Limb (tissue), 2 donors: ENCODE data around the gene LRR1.
A peak's percentile ranks its signal among the peaks of the same experiment; 100 is the strongest.

ENCODE experiments used
- DNase-seq, 2 donors: peaks; one replicate each; pipeline ENCODE4 v3.0.0-alpha.2; 2016; ENCODE audit errors: extremely low spot score in 2 of 2

Gene LRR1, protein sequence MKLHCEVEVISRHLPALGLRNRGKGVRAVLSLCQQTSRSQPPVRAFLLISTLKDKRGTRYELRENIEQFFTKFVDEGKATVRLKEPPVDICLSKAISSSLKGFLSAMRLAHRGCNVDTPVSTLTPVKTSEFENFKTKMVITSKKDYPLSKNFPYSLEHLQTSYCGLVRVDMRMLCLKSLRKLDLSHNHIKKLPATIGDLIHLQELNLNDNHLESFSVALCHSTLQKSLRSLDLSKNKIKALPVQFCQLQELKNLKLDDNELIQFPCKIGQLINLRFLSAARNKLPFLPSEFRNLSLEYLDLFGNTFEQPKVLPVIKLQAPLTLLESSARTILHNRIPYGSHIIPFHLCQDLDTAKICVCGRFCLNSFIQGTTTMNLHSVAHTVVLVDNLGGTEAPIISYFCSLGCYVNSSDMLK

DNA sequence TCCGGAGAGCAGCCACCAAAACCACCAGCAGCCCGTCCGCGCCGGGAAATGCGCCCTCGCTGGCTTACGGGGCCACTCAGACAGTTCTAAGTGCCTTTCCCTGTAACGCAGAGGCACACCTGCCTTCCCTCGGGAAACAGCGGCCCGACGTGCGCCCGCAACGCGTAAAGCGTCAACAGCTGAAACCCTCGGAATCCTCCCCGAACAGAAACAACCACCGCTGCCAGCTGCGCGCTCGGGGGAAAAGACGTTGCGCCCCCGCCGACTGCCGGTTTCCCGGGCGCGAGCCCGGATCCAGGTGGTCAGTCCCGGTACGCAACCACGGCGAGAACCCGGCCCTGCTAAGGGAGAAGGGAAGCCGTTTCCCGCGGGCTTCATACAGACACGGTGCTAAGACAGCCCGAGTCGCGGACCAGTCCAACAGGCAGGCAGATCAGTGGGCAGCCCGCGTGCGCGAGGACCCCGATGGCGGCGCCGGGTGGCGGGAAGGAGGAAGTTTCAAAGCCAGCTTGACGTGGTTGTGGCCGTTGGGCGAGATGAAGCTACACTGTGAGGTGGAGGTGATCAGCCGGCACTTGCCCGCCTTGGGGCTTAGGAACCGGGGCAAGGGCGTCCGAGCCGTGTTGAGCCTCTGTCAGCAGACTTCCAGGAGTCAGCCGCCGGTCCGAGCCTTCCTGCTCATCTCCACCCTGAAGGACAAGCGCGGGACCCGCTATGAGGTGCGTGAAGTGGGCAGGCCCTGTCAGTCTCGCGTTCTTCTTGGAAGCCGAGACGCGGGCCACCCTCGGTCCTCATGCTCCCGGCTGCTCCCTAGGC, at the start of gene LRR1:
LRR1 (plus strand) TSS at position 456 of the 816 bp plus-strand sequence; CDS start at position 537, 81 bp downstream.
- DNase-seq = peak; percentile 89 to 95

DNA sequence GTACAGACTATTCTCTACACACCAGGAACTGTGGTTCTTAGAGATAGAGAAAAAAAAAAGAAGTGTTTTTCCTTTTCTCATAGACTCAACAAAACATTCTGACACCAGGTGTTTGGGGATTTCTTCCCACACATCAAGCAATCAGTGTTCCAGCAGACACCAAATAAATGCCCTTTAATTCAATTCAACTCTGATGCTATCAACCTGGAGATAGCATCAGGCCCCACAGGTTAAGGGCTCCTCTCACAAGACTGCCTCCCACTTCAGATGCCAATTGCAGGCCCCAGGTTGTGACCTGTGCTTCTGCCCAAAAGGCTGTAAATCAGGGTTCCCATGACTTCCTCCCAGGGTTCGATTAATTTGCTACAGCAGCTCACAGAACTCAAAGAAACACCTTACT, 49.3 kb upstream of the LRR1 start:
- no peak for DNase-seq

DNA sequence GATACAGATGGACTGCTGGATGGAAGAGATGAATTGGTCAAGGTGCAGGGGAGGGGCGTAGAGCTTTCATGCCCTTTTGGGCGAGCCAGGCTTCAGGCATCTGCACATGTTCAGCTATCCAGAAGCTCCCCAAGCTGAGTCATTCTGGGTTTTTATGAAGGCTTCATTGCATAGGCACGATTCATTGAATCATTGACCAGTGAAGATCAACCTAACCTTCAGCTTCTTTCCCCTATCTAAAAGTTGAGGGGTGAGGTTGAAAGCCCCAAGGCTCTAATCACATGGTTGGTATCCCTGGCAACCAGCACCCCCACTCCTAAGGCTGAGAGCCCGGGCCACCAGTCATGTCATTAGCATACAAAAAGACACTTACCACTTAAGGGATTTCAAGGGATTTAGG, 48.9 kb upstream of the LRR1 start:
- no peak for DNase-seq

DNA sequence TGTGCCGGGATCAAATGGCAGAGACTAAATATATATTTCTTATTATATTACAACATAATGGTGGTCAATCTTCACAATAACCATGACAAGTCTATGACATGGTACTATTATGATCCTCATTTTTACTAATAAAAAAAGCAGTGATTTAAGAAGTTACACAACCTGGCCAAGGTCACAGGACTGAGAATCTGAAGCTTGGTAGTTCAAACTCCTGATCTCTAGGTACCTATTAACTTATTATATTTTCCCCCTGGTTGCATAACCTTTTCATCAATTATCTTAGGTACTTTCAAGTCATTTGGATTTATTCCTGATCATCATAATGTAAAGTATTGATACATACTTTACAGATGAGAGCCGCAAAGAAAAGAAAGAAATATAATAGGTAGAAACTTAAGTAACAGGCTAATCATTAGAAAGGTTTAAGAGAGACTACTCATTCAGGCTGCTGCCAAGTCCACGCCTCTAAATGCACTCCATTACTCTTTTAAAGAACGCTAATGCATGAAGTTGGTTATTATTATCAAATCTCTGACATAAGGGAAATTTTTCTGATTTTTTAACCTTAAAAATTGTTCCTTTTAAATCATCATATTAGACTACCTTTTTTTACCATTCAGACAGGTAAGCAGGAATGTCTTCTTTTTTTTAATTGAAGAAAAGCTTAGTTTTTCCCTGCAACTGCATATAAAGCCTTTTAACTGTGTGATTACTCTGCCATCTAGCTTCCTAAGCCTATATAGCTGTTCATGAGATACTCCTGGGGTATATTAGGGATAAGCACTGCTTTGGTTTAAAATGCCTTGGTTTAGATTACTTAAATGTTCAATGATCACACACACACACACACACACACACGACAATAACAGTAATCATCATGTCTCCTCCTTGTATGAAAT, 48.2 kb upstream of the LRR1 start:
- peak in 1 of 2 donors; percentile 4 for DNase-seq

DNA sequence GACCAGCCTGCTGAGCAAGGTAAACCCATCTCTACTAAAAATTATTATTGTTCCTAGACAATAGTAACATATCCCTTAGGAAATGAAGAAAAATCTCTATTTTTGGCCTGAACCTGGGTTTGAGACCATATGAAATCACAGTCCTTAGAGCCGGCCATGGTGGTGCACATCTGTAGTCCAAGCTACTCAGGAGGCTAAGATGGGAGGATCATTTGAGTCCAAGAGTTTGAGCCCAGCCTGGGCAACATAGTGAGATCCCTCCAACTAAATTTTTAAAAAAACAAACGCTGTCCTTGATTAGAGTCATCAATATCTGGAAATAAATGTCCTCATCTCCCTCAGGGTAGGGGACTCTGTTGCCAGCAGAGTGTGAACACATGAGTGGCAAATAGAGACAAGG, 47.2 kb upstream of the LRR1 start:
- DNase-seq = no peak

DNA sequence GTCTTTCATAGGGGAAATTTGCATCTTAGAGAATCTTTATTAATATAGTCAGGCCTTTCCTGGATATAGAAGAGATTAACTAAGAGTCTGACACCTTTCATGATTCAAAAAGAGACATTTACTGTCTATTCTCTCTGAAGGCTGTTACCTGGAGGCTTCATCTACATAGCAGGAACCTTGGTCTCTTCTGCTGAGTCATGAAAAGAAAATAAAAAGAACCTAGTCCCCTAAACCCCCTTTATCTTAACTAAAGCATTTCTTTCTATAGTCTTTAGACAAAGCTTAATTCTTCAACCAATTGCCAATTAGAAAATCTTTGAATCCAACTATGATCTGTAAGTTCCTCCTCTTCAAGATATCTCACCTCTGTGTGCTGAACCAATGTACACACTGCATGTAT, 45.6 kb upstream of the LRR1 start:
- no peak for DNase-seq

DNA sequence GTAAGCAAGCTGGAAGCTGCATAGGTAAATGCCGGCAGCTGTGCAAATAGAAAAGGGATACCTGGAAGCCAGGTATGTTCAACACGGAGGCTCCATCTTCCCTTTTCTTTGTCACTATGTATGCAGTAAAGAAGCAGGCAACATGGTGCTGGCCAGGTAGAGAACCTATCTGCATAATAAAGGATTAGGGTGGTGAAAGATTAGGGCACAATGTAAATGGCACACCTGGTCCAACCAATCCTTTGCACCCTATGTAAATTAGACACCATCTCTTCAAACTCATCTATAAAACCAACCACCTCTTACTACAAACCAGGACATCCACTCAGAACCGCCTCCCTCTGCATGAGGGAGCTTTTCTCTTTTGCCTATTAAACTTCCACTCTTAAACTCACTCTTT, 44.8 kb upstream of the LRR1 start:
- no peak for DNase-seq

DNA sequence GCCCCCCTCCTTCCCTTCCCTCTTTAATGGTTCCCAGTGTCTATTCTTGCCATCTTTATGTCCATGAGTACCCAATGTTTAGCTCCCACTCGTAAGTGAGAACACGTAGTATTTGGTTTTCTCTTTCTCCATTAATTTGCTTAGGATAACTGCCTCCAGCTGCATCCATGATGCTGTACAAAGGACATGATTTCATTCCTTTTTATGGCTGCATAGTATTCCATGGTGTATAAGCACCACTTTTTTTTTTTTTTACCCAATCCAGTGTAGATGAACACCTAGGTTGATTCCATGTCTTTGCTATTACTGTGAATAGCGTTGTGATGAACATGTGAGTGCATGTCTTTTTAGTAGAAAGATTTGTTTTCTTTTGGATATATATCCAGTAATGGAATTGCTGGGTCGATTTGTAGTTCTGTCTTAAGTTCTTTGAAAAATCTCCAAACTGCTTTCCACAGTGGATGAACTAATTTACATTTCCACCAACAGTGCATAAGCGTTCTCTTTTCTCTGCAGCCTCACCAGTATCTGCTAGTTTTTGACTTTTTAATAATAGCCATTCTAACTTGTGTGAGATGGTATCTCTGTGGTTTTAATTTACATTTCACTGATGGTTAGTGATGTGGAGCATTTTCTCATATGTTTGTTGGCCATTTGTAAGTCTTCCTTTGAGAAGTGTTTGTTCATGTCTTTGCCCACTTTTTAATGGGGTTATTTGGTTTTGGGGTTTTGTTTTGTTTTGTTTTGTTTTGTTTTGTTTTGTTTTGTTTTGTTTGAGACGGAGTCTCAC, 38.6 kb upstream of the LRR1 start:
- DNase-seq = no peak

DNA sequence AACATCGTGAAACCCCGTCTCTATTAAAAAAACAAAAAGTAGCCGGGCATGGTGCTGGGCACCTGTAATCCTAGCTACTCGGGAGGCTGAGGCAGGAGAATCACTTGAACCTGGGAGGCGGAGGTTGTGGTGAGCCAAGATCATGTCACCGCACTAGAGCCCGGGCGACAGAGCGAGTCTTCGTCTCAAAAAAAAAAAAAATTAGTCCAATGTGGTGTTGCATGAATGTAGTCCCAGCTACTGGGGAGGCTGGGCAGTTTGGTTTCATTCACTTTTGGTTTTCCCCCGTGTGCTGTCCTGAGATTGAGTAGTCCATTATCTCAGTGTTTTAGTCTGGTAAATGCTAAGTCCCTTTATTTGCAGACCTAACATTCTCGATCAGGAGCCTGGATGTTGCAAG, 32.0 kb upstream of the LRR1 start:
- DNase-seq = no peak

DNA sequence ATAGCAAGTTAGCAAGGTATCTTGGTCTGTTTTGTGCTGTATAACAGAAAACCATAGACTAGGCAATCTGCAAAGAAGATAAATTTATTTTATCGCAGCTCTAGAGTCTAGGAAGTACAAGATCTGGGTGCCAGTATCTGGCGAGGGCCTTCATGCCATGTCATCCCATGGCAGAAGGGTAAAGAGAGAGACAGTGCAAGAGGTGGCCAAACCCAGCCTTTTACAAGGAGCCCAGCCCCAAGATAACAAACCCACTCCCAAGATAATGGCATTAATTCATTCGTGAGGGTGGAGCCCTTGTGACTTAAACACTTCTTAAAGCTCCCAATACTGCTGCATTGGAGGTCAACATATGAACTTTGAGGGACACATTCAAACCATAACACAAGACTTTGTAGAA, 29.5 kb upstream of the LRR1 start:
- no peak for DNase-seq

DNA sequence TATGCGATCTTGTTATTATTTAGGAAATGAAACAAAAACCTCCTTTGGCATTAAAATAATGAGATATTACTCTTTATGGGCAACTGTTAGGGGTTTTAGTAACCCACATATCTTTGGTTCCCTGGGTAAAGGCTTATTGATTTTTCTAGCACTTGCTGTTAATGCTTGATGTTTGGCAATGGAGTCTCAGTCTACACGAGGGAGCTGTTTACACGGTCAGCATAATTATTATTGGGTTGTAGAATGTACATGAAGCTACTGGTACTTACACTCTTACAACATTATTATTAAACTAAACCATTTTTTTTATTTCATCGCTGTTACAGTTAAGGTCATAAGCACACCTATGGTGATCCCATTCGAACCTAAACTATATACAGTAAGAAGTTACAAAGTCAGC, 24.7 kb upstream of the LRR1 start:
- DNase-seq = no peak

DNA sequence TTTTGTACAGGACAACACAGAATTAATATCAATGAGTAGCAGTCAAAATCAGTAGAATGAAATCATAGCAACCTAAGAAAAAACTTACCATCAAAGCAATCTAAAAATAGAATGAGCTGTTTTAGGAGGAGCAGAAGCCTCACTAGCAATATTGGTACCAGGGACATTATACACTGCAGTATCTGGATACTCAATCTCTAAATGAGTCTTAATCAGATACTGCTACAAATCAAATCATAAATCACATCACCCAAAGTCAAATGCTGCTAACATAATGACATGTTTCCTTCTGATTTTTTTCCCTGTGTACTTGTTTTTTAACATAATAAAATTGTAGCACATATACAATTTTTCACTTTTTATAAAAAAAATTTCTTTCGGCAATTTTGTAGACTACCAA, 20.6 kb upstream of the LRR1 start:
- no peak for DNase-seq

DNA sequence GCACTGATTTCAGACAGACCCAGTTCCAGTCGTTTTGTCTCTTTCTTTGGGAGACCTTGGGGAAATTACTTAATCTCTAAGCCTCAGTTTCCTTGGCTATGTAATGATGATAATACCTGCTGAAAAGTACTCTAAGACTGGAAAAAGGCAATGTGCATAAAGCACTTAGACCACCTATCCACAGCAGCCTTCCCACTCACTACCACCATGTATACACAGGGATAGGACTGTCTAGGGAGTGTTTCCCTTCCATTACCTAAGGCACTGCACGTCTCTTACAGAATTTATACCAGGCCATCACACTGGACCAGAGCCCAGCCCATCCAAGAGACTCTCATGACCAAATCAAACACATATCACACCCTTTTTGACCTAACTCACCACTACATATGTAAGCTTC, 18.9 kb upstream of the LRR1 start:
- DNase-seq = no peak

DNA sequence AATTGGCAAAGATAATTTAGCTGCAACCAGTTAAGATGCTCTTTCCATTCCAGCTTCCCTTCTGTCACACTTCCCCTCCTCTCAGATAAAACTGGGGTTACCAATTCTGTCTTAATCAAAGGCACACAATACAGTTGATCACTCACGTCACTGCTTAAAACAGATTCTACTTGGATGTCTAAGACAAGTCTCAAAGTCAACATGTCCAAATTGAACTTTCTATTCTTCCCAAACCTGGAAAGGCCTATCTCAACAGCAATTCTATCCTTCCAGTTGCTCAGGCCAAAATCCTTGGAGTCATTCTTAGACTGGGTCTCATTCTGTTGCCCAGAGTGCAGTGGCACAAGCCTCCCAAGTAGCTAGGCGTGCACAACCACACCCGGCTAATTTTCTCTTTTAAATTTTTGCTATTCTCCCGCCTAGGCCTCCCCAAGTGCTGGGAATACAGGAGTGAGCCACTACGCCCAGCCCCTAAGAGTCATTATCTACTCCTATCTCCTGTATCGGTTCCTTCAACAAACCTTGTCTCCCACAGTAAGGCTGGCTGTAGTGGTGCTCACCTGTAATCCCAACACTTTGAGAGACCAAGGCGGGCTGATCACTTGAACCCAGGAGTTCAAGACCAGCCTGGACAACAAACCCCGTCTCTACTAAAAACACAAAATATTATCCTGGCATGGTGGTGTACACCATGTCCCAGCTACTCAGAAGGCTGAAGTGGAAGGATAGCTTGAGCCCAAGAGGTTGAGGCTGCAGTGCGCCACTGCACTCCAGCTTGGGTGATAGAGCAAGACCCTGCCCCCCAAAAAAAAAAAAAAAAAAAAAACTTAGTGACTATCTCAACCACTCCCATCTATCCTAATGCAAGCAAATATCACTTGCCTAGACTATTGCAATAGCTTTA, 17.3 kb upstream of the LRR1 start:
- DNase-seq = no peak

DNA sequence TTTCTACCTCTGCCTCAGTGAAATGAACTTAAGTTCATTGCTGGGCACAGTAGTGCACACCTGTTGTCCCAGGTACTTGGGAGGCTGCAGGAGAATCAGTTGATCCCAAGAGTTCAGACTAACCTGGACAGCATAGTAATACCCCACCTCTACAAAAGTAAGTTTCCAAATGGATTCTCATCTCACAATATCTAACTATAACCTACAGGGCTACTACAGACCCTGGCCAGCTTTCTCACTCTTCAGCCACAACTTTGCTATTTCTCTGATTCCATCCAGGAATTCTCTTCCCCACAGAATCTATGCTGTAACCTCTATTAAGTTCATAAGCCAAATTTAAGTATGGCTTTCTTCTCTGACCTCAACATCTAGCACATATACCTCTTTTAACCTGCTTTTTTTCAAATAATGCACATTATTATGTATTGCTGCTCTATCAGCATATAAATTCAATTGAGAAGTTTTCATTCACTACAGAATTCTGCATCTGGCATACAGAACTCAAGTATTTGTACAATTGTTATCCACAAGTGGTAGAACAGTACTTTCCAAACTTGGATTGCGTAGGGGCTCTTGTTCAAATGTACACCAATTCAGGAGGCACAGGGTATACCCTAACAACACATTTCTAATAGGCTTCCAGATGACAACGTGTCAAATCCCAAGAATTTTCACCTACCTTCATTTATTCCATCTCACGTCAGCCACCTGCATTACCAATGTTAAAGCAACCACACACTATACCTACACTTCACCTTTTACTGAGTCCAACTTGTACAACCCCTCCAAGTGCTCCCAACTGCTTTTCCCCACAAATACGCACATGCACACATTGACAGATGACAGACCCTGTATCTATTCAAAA, 16.4 kb upstream of the LRR1 start:
- no peak for DNase-seq

DNA sequence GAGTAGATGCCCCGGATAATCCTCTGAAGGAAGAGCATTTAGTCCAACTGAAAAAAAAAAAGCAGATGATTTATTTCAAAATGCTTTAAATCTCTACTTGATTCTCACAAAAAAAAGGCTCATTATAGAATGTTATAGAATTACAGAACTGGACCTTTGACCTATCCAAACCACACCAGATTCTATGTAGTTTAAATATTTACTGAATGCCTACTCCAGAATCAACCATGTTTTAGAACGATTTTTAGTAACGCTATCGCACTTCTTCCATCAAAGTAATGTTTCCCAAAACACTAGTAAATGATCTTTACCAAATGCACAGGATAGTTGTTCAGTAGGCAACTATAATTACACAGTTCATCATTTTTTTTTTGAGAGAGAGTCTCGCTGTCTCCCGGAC, 15.1 kb upstream of the LRR1 start:
- no peak for DNase-seq

DNA sequence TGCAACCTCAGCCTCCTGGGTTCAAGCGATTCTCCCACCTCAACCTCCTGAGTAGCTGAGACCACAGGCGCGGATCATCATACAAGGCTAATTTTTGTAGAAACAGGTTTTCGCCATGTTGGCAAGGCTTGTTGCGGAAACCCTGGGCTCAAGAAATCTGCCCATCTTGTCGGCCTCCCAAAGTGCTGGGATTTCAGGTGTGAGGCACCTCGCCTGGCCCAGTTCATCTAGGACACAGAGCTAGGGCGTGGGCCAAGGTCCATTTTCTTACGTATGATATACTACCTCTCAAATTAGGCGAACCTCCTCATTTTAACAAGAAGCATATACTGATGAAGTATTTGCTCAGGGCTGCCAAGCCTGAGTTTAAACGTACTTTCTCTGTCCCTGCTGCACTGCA, 14.7 kb upstream of the LRR1 start:
- no peak for DNase-seq

DNA sequence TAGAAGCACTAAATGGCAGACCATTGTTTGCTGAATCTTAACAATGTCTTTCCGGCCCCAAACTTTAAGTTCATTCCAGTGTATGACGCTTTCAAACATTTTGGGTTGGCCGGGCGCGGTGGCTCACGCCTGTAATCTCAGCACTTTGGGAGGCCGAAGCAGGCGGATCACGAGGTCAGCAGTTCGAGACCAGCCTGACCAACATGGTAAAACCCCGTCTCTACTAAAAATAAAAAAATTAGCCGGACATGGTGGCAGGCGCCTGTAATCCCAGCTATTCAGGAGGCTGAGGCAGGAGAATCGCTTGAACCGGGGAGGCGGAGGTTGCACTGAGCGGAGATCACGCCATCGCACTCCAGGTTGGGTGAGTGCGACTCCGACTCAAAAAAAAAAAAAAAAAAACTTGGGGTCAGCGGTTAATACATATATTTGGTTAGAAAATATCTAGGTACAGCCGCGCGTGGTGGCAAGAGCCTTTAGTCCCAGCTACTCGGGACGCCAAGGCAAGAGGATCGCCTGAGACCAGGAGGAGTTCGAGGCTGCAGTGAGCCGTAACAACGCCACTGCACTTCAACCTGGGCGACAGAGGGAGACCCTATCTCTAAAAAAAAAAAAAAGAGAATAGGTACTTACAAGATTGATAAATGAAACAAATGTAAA, 13.6 kb upstream of the LRR1 start:
- DNase-seq = peak in 1 of 2 donors; percentile 33
